Liver (tissue), 9 donors: Measurements from ENCODE around the gene IREB2. TPM values are rescaled to one million over a fixed set of nuclear protein-coding genes. Genes with fewer than 3 reads are reported as not detected.

Experiments used
- DNase-seq: peaks from one replicate; pipeline ENCODE4 v3.0.0-alpha.2; 2017; ENCODE audit warnings: low spot score
- H3K27ac ChIP-seq, 2 donors: one replicate each; pipeline ENCODE4 v1.7.0; 2013; ENCODE audit warnings: inconsistent platforms in 2 of 2, low read length in 2 of 2, control low read depth in 1 of 2, low read depth in 1 of 2, mild to moderate bottlenecking in 1 of 2
- H3K27me3 ChIP-seq, 4 donors: one replicate each; pipeline versions ENCODE4 v1.6.1 to v1.7.0; 2013; ENCODE audit warnings: low read length in 3 of 4, inconsistent platforms in 1 of 4, mild to moderate bottlenecking in 1 of 4, moderate library complexity in 1 of 4; ENCODE audit not compliant: control insufficient read depth in 4 of 4, insufficient read depth in 4 of 4
- H3K36me3 ChIP-seq, 4 donors: one replicate each; pipeline versions ENCODE4 v1.6.1 to v1.7.0; 2013; ENCODE audit warnings: low read length in 3 of 4, mild to moderate bottlenecking in 3 of 4, low read depth in 1 of 4, moderate library complexity in 1 of 4; ENCODE audit not compliant: control insufficient read depth in 4 of 4, insufficient read depth in 3 of 4
- H3K4me1 ChIP-seq, 4 donors: one replicate each; pipeline versions ENCODE4 v1.6.1 to v1.7.0; 2013; ENCODE audit warnings: low read length in 3 of 4, mild to moderate bottlenecking in 3 of 4, moderate library complexity in 1 of 4; ENCODE audit not compliant: control insufficient read depth in 4 of 4, insufficient read depth in 4 of 4
- H3K4me3 ChIP-seq, 3 donors: one replicate each; pipeline versions ENCODE4 v1.6.1 to v1.7.0; 2013; ENCODE audit warnings: low read length in 3 of 3, control low read depth in 1 of 3, low read depth in 1 of 3, mild to moderate bottlenecking in 1 of 3
- H3K9ac ChIP-seq, 2 donors: one replicate each; pipeline ENCODE4 v1.7.0; 2013; ENCODE audit warnings: low read length in 2 of 2, mild to moderate bottlenecking in 2 of 2, moderate library complexity in 2 of 2, control low read depth in 1 of 2, low read depth in 1 of 2
- H3K9me3 ChIP-seq, 4 donors: one replicate each; pipeline versions ENCODE4 v1.6.1 to v1.7.0; 2013; ENCODE audit warnings: low read length in 3 of 4; ENCODE audit not compliant: control insufficient read depth in 4 of 4
- CTCF ChIP-seq: fragments of 150-350 bp; IDR thresholded peaks from 2 replicates; pipeline ENCODE4 v1.5.1; 2017; ENCODE audit warnings: improper control_type of control experiment, low read depth, low read length; ENCODE audit not compliant: missing input control
- EGR1 ChIP-seq, 2 donors: IDR thresholded peaks; 2 replicates each; pipeline ENCODE4 v1.6.1; 2016 to 2018; ENCODE audit warnings: antibody characterized with exemption in 2 of 2, low read depth in 2 of 2
- FOXA2 ChIP-seq: IDR thresholded peaks from 2 replicates; pipeline ENCODE4 v1.6.1; 2016; ENCODE audit warnings: antibody characterized with exemption
- GABPA ChIP-seq, 2 donors: IDR thresholded peaks in 1 of 2; conservative IDR thresholded peaks in 1 of 2; 2 replicates each; pipeline ENCODE4 v1.6.1; 2016; ENCODE audit warnings: antibody characterized with exemption in 2 of 2, mild to moderate bottlenecking in 1 of 2, moderate library complexity in 1 of 2
- HNF4A ChIP-seq, 2 donors: conservative IDR thresholded peaks; 2 replicates each; pipeline ENCODE4 v1.6.1; 2016; ENCODE audit warnings: antibody characterized with exemption in 2 of 2, mild to moderate bottlenecking in 2 of 2
- NR2F2 ChIP-seq: IDR thresholded peaks from 2 replicates; pipeline ENCODE4 v1.6.1; 2016; ENCODE audit warnings: antibody characterized with exemption
- RAD21 ChIP-seq, 2 donors: IDR thresholded peaks; 2 replicates each; pipeline ENCODE4 v1.6.1; 2016; ENCODE audit warnings: antibody characterized with exemption in 2 of 2, mild to moderate bottlenecking in 2 of 2
- REST ChIP-seq: IDR thresholded peaks from 2 replicates; pipeline ENCODE4 v1.6.1; 2016; ENCODE audit warnings: antibody characterized with exemption, mild to moderate bottlenecking
- TAF1 ChIP-seq: conservative IDR thresholded peaks from 2 replicates; pipeline ENCODE4 v1.6.1; 2016; ENCODE audit warnings: antibody characterized with exemption, mild to moderate bottlenecking
- YY1 ChIP-seq: IDR thresholded peaks from 2 replicates; pipeline ENCODE4 v1.6.1; 2016; ENCODE audit warnings: antibody characterized with exemption, mild to moderate bottlenecking
- ZBTB33 ChIP-seq: IDR thresholded peaks from 2 replicates; pipeline ENCODE4 v1.6.1; 2016; ENCODE audit warnings: antibody characterized with exemption
- WGBS: extraction: QIAGEN DNeasy Blood & Tissue Kit; methylation state at CpG from one replicate; pipeline ENCODE4 v1.1.7; 2013; 5-methylcytosine and 5-hydroxymethylcytosine counted together
- polyA plus RNA-seq, 2 donors: library from polyadenylated mRNA; stranded (reverse) in 1 of 2; unstranded in 1 of 2; fragments of 200-250 nt in 1 of 2; fragments of >200 nt in 1 of 2; fragmentation: Nextera tagmentation in 1 of 2; extraction: Ambion mirVana in 1 of 2; gene quantifications; one replicate each; pipeline versions ENCODE4 v1.2.1 to v1.2.3, GENCODE V29; 2013 to 2015
- total RNA-seq, 2 donors: library from RNA; depleted of rRNA; stranded (reverse); fragments of >200 nt; gene quantifications; one replicate each; pipeline ENCODE4 v1.2.3, GENCODE V29; 2014
- donor health status: healthy.
- donor health status: healthy.
- donor health status: healthy.
- donor health status: healthy.
- donor health status: healthy.

IREB2 gene
- total and polyA plus RNA-seq, 4 donors = 7.0 to 51.4 (median 17.0) TPM

- Histone ChIP-seq H3K27ac (no peak overlapping the region), H3K4me3 (no peak overlapping the region), H3K9ac (no peak overlapping the region), H3K9me3 (no peaks in the 10 kb centered on the region), H3K4me1 (peaks cover 2 to 12% (median 6%) of the 10 kb centered on the region in 4 donors), H3K27me3 (no peaks in the 10 kb centered on the region), H3K36me3 (no peaks in the 10 kb centered on the region)
- TF ChIP-seq ZBTB33 (no peak), RAD21 (IDR thresholded peaks at IDR 0.05) (no peak), TAF1 (no peak), NR2F2 (no peak), YY1 (no peak), CTCF (no peak), GABPA (IDR thresholded peaks at IDR 0.05 in 1 of 2, conservative IDR thresholded peaks at IDR 0.05 in 1 of 2) (no peak), HNF4A (conservative IDR thresholded peaks at IDR 0.05) (no peak), REST (no peak), FOXA2 (no peak)
- WGBS = 94% methylated on average over 3 of the region's 3 CpGs
- DNase-seq = no peak
These were observed 44.0 kb upstream of the IREB2 start for GRCh38 chr15:78394026-78394425.

GRCh38 chr15:78394981-78395616 is 42.9 kb upstream of the IREB2 start:
- H3K27me3 ChIP-seq = no peaks in the 10 kb centered on the region
- peaks cover 2 to 12% (median 6%) of the 10 kb centered on the region in 4 donors for H3K4me1 ChIP-seq
- no peak overlapping the region for H3K27ac ChIP-seq
- TF ChIP-seq EGR1 (IDR thresholded peaks at IDR 0.05; ENCODE audit: low read depth in 2 of 2) (no peak), GABPA (IDR thresholded peaks at IDR 0.05 in 1 of 2, conservative IDR thresholded peaks at IDR 0.05 in 1 of 2) (no peak), NR2F2 (no peak)
- DNase-seq = no peak
- H3K9me3 ChIP-seq = no peaks in the 10 kb centered on the region
- no peaks in the 10 kb centered on the region for H3K36me3 ChIP-seq
- WGBS = 85% methylated on average over 13 of the region's 13 CpGs
- no peak overlapping the region for H3K9ac ChIP-seq
- no peak overlapping the region for H3K4me3 ChIP-seq
